ENCODE data around the gene MAGI2.

MAGI2 gene

GRCh38 chr7:78716876-78717275, 736.6 kb downstream of the MAGI2 start:
- no peak for DNase-seq (ENCODE audit: low read depth)

- no peak for DNase-seq (ENCODE audit: low read depth)
These were observed 739.1 kb downstream of the MAGI2 start for GRCh38 chr7:78714356-78714755.

GRCh38 chr7:78712111-78712510, 741.4 kb downstream of the MAGI2 start:
- no peak for DNase-seq (ENCODE audit: low read depth)

DNA sequence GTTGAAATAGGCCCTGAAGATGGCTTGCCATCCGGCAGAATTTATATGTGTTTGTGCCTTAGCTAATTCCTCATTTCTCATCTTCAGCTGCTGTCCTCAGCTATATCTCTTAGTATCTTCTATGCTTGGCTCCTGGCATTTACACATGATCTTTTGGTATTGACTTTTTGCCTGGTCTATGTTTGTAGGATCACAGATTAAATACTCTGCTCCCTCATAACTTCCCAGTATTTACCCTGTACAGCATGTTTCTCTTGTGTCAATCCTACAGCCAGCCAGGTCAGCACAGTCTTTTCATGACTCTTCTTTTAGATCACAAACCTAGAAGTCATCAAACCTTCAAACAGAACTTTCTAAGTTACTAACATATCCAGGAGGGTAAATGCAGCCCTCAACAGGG, 743.8 kb downstream of the MAGI2 start:
- DNase-seq (ENCODE audit: low read depth): no peak

- DNase-seq (ENCODE audit: low read depth): no peak
These were observed 749.0 kb downstream of the MAGI2 start for GRCh38 chr7:78704504-78704903.

- no peak for DNase-seq (ENCODE audit: low read depth)
These were observed 750.1 kb downstream of the MAGI2 start for GRCh38 chr7:78703391-78703790.

- peak; percentile 97 for DNase-seq (ENCODE audit: low read depth)
These were observed 750.7 kb downstream of the MAGI2 start for GRCh38 chr7:78702770-78703169.

DNA sequence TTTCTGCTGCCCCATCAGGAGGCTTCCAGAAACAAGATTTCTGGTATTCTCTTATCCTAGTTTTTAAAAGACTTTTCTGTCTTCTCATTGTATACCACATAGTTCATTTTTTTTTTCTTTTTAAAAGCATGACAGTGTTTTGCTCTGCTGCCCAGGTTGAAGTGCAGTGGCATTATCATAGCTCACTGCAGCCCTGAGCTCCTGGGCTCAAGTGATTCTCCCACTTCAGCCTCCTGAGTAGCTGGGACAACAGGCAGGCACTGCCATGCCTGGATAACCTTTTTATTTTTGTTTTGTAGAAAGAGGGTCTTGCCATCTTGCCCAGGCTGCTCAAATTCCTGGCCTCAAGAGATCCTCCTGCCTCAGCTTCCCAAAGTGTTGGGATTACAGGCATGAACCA, 757.6 kb downstream of the MAGI2 start:
- DNase-seq (ENCODE audit: low read depth): no peak

DNA sequence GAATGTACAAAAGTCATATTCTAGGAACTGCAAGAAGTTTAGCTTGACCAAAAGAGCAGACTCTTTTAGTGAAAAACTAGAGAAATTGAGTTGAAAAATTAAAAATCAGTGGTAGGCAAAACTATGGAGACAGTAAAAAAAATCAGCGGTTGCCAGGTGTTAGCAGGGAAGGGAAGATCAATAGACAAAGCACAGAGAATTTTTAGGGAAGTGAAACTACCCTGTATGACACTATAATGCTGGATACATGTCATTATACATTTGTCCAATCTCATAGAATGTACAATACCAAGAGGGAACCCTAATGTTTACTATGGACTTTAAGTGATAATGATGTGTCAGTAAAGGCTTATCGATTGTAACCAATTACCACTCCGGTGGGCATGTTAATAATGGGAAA, 761.9 kb downstream of the MAGI2 start:
- DNase-seq (ENCODE audit: low read depth): no peak

- no peak for DNase-seq (ENCODE audit: low read depth)
These were observed 763.3 kb downstream of the MAGI2 start for GRCh38 chr7:78690174-78690573.

DNA sequence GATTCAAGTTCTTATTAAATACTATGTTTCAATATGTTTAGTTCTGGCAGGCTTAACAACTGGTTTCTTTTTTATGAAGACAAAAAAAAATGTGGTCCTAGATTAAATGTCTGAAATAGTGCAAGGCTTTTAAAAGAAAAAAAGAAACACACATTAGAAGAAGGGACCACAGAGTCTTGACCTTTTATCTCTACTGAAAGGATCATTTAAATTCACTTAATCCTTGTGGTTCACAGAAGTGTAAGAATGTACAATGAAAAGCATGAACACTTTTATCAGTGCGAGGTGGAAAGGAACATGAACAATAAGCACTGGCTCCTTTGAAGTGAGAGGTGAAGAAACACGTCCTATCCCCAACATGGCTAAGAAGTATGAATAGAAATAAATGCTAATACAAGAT, 765.1 kb downstream of the MAGI2 start:
- DNase-seq (ENCODE audit: low read depth): no peak

GRCh38 chr7:78686189-78686588, 767.3 kb downstream of the MAGI2 start:
- DNase-seq (ENCODE audit: low read depth): no peak

DNA sequence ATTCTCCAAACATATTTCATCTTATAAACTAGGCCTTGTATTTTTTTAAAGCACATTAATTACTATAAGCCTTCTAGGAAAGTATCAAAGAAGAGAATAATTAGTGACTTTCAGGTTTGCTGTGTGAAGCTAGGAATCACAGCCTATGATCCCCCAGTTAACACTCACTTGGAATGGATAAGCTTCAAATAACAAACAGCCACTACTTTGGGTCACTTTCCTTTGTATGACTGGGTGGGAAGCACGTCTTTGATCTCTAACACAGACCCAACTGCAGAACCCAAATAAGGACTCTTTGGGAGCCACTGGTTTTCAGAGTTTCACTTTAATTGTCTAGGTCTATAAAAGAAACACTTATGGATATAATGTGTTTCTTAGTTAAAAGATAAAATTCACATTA, 769.3 kb downstream of the MAGI2 start:
- DNase-seq (ENCODE audit: low read depth): no peak

- no peak for DNase-seq (ENCODE audit: low read depth)
These were observed 769.9 kb downstream of the MAGI2 start for GRCh38 chr7:78683566-78683965.

- DNase-seq (ENCODE audit: low read depth): no peak
These were observed 774.2 kb downstream of the MAGI2 start for GRCh38 chr7:78679112-78679876.

GRCh38 chr7:78677391-78677790, 776.1 kb downstream of the MAGI2 start:
- no peak for DNase-seq (ENCODE audit: low read depth)

- DNase-seq (ENCODE audit: low read depth): no peak
These were observed 778.0 kb downstream of the MAGI2 start for GRCh38 chr7:78675511-78675910.

DNA sequence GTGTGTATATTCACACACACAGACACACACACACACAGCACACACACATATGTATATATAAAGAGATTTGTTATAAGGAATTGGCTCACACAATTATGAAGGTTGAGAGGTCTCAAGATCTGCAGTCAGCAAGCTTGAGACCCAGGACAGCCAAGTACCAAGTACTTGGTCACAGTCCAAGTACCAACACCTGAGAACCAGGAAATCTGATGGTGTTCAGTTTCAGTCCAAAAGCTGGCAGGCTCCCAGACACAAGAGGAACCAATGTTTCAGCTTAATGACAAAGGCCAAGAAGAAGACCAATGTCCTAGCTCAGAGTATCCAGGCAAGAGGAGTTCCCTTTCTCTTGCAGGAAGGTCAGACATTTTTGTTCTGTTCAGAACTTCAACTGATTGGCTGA, 780.2 kb downstream of the MAGI2 start:
- DNase-seq (ENCODE audit: low read depth): no peak

GRCh38 chr7:78662939-78663338, 790.5 kb downstream of the MAGI2 start:
- no peak for DNase-seq (ENCODE audit: low read depth)

DNA sequence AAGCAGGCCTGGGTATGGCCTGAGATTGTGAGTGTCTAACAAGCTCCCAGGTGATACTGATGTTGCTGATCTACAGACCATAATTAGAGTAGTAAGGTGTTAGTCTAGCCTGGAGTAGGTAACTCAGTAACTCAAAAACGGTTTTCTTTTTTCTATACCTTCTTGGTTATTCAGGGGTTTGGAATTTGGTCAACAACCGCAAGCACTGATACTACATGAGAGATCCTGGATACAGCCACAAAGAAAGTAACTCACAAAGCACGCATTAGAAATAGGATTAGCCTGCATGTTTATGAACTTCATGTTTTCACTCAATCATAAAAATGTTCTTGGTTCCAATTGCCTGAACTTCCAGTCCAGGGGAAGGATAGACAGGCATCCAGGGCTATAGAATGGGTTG, 803.5 kb downstream of the MAGI2 start:
- no peak for DNase-seq (ENCODE audit: low read depth)

- DNase-seq (ENCODE audit: low read depth): no peak
These were observed 804.2 kb downstream of the MAGI2 start for GRCh38 chr7:78649236-78649635.

DNA sequence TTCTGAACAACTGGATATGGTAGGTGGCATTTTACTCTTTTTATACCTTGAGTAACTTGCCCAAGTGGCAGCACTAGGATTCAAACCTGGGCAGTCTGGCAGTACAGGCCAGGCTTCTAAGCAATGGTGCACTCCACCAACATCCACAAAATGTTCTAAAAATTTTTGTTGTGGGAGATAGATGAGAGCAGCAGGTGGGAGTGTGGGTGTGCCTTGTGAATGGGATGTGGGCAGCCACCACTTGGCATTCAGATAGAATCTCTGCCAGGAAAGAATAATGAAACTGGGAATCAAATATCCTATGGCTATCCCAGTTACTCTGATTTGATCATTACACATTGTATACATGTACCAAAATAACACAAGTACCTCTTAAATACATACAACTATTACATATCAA, 810.7 kb downstream of the MAGI2 start:
- DNase-seq (ENCODE audit: low read depth): no peak

- no peak for DNase-seq (ENCODE audit: low read depth)
These were observed 815.1 kb downstream of the MAGI2 start for GRCh38 chr7:78638364-78638763.

DNA sequence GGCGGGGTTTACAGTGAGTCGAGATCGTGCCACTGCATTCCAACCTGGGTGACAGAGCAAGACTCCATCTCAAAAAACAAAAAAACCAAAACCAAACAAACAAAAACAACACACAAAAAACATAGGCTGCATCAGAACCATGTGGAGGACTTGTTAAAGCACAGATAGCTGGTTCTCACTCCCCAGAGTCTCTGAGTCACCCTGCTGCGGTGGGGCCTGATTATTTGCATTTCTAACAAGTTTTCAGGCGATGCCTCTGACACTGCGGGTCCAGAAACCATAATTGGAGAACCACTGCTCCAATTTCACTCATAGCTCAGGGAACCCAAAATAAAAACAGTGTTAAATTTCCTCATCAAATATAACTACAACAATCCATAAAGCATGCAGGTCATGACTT, 816.7 kb downstream of the MAGI2 start:
- DNase-seq (ENCODE audit: low read depth): no peak
